Liver (tissue), 2 donors: Measurements from ENCODE around the gene IFNA4.

ENCODE experiments used
- RAD21 ChIP-seq, 2 donors: IDR thresholded peaks; 2 replicates each; pipeline ENCODE4 v1.6.1; 2016; ENCODE audit warnings: antibody characterized with exemption in 2 of 2, mild to moderate bottlenecking in 2 of 2
- TAF1 ChIP-seq: conservative IDR thresholded peaks from 2 replicates; pipeline ENCODE4 v1.6.1; 2016; ENCODE audit warnings: antibody characterized with exemption, mild to moderate bottlenecking
- donor health status: healthy.

GRCh38 chr9:21141427-21141882, 45.9 kb downstream of the IFNA4 start, which contains the start of gene IFNW1:
- no peak for TF ChIP-seq TAF1
- TF ChIP-seq RAD21 (IDR thresholded peaks at IDR 0.05) = no peak
